ENCODE data around the gene MOCS1.

Gene MOCS1

GRCh38 chr6:39876111-39876510 lies 58.2 kb downstream of the MOCS1 start:
- DNase-seq (ENCODE audit: low read depth) = no peak

GRCh38 chr6:39873439-39873838 lies 60.8 kb downstream of the MOCS1 start:
- no peak for DNase-seq (ENCODE audit: low read depth)

GRCh38 chr6:39870950-39871349 lies 63.3 kb downstream of the MOCS1 start:
- DNase-seq (ENCODE audit: low read depth) = no peak

GRCh38 chr6:39867592-39867991 lies 66.7 kb downstream of the MOCS1 start:
- no peak for DNase-seq (ENCODE audit: low read depth)

- DNase-seq (ENCODE audit: low read depth) = peak; percentile 17
These were observed 69.0 kb downstream of the MOCS1 start for GRCh38 chr6:39865011-39865888.

GRCh38 chr6:39861663-39862062 lies 72.6 kb downstream of the MOCS1 start:
- DNase-seq (ENCODE audit: low read depth) = no peak

- DNase-seq (ENCODE audit: low read depth) = no peak
These were observed 75.2 kb downstream of the MOCS1 start for GRCh38 chr6:39859025-39859424.

GRCh38 chr6:39855356-39855995 lies 78.8 kb downstream of the MOCS1 start:
- no peak for DNase-seq (ENCODE audit: low read depth)

Data from activated T-helper 9 cell treated with anti-CD3 and anti-CD28 coated beads, Interleukin-2, amount 50 U/mL, for 16 hours (primary cell).